H1 (cell line): ENCODE results near the gene RNF26. TPM values are rescaled to one million over a fixed set of nuclear protein-coding genes. Genes with fewer than 3 reads are reported as not detected.

ENCODE experiments used
- CTCF ChIA-PET: fragments of 300-600 bp; sonication (Branson Sonifier 250); formaldehyde crosslinking; loops from one replicate; lab custom pipeline; 2021; ENCODE audit not compliant: partially characterized antibody; lab: Charles Lee
- POLR2A ChIA-PET: fragments of 300-600 bp; sonication (Branson Sonifier 250); formaldehyde crosslinking; loops from one replicate; lab custom pipeline; 2021; ENCODE audit warnings: inconsistent platforms; ENCODE audit not compliant: partially characterized antibody; lab: Charles Lee
- DNase-seq, 2 experiments: peaks; one replicate each; pipeline versions ENCODE4 v3.0.0 to v3.0.0-alpha.2; 2010 to 2022; ENCODE audit warnings: low spot score in 2 of 2, low read depth in 1 of 2, mixed read lengths in 1 of 2
- FAIRE-seq: peaks from 2 replicates; lab custom pipeline; 2011; peaks lifted over from hg19 to GRCh38; lab: Jason Lieb, UNC
- H2AFZ ChIP-seq: 2 replicates; pipeline ENCODE4 v1.8.1; 2012; ENCODE audit warnings: low read length, inconsistent platforms
- H2AK5ac ChIP-seq: 2 replicates; pipeline ENCODE4 v1.6.1; 2013; ENCODE audit warnings: low read depth, low read length
- H2BK120ac ChIP-seq: replicated peaks from 2 replicates; pipeline ENCODE3; 2013; ENCODE audit warnings: low read depth, low read length, inconsistent platforms
- H2BK12ac ChIP-seq: 2 replicates; pipeline ENCODE4 v1.6.1; 2013; ENCODE audit warnings: low read depth, low read length
- H2BK15ac ChIP-seq: 2 replicates; pipeline ENCODE4 v1.6.1; 2013; ENCODE audit warnings: low read length
- H2BK20ac ChIP-seq: 2 replicates; pipeline ENCODE4 v1.6.1; 2013; ENCODE audit warnings: low read length
- H2BK5ac ChIP-seq: 2 replicates; pipeline ENCODE4 v1.6.1; 2013; ENCODE audit warnings: low read depth, low read length
- H3K14ac ChIP-seq: 2 replicates; pipeline ENCODE4 v1.6.1; 2013; ENCODE audit warnings: inconsistent platforms; ENCODE audit not compliant: insufficient read length
- H3K18ac ChIP-seq: 2 replicates; pipeline ENCODE4 v1.6.1; 2013; ENCODE audit warnings: low read length; ENCODE audit errors: extremely low read depth
- H3K23ac ChIP-seq: 2 replicates; pipeline ENCODE4 v1.6.1; 2013; ENCODE audit warnings: inconsistent platforms; ENCODE audit not compliant: insufficient read length
- H3K23me2 ChIP-seq: 2 replicates; pipeline ENCODE4 v1.6.1; 2013; ENCODE audit warnings: low read depth, low read length
- H3K27ac ChIP-seq: 2 replicates; pipeline ENCODE4 v1.6.1; 2011; ENCODE audit warnings: low read depth, low read length, inconsistent platforms
- H3K27me3 ChIP-seq, 4 experiments: replicated peaks in 1 of 4; 1 replicate in 1 of 4; 2 replicates in 3 of 4; pipeline versions ENCODE4 v1.6.1 to v1.8.1; 2011 to 2013; ENCODE audit warnings: low read length in 3 of 4, mild to moderate bottlenecking in 3 of 4, inconsistent platforms in 2 of 4, mixed read lengths in 2 of 4, moderate library complexity in 1 of 4; ENCODE audit not compliant: control insufficient read depth in 3 of 4, insufficient read depth in 3 of 4; ENCODE audit errors: extremely low read depth in 1 of 4
- H3K36me3 ChIP-seq, 4 experiments: 2 replicates each; pipeline versions ENCODE4 v1.6.1 to v1.8.1; 2011 to 2013; ENCODE audit warnings: mild to moderate bottlenecking in 4 of 4, low read length in 3 of 4, moderate library complexity in 2 of 4, control low read depth in 1 of 4, inconsistent platforms in 1 of 4; ENCODE audit not compliant: insufficient read depth in 4 of 4, control insufficient read depth in 2 of 4
- H3K4ac ChIP-seq: replicated peaks from 2 replicates; pipeline ENCODE3; 2013; ENCODE audit warnings: low read length, low read depth, mixed read lengths, inconsistent platforms; ENCODE audit not compliant: insufficient read length
- H3K4me1 ChIP-seq, 4 experiments: replicated peaks in 1 of 4; 1 replicate in 1 of 4; 2 replicates in 3 of 4; pipeline versions ENCODE4 v1.6.1 to v1.8.1; 2011 to 2013; ENCODE audit warnings: low read length in 3 of 4, inconsistent platforms in 2 of 4, mixed read lengths in 1 of 4; ENCODE audit not compliant: insufficient read depth in 4 of 4, control insufficient read depth in 3 of 4
- H3K4me2 ChIP-seq, 2 experiments: 2 replicates each; pipeline versions ENCODE4 v1.6.1 to v1.8.1; 2011 to 2013; ENCODE audit warnings: low read depth in 2 of 2, low read length in 2 of 2, control low read depth in 1 of 2, inconsistent platforms in 1 of 2, mild to moderate bottlenecking in 1 of 2; ENCODE audit not compliant: insufficient read depth in 1 of 2
- H3K4me3 ChIP-seq, 4 experiments: fragments of 200-600, 300-600 bp in 1 of 4; sonication (generic), shearing (Covaris generic), sonication (Bioruptor Twin) in 1 of 4; 2 replicates each; pipeline versions ENCODE4 v1.5.1 to v1.8.1; 2011 to 2016; ENCODE audit warnings: low read length in 4 of 4, low read depth in 3 of 4, control low read depth in 2 of 4, inconsistent platforms in 2 of 4, mild to moderate bottlenecking in 2 of 4, mixed read lengths in 1 of 4, moderate library complexity in 1 of 4; ENCODE audit not compliant: insufficient read depth in 2 of 4; ENCODE audit errors: extremely low read depth in 1 of 4
- H3K56ac ChIP-seq: replicated peaks from 2 replicates; pipeline ENCODE3; 2013; ENCODE audit warnings: low read depth, mild to moderate bottlenecking, mixed read lengths, low read length, inconsistent platforms; ENCODE audit not compliant: insufficient read length
- H3K79me1 ChIP-seq: 2 replicates; pipeline ENCODE4 v1.6.1; 2013; ENCODE audit warnings: low read depth, low read length, control low read depth
- H3K79me2 ChIP-seq, 2 experiments: 2 replicates each; pipeline versions ENCODE4 v1.6.1 to v1.8.1; 2012 to 2013; ENCODE audit warnings: low read length in 2 of 2, mild to moderate bottlenecking in 2 of 2, inconsistent platforms in 1 of 2; ENCODE audit not compliant: insufficient read depth in 2 of 2, control insufficient read depth in 1 of 2
- H3K9ac ChIP-seq, 4 experiments: replicated peaks in 1 of 4; 1 replicate in 1 of 4; 2 replicates in 3 of 4; pipeline versions ENCODE4 v1.6.1 to v1.8.1; 2011 to 2013; ENCODE audit warnings: low read depth in 3 of 4, low read length in 3 of 4, control low read depth in 2 of 4, mild to moderate bottlenecking in 2 of 4, moderate library complexity in 2 of 4, inconsistent platforms in 1 of 4; ENCODE audit errors: extremely low read depth in 1 of 4
- H3K9me3 ChIP-seq, 2 experiments: 2 replicates each; pipeline versions ENCODE4 v1.6.1 to v1.8.1; 2012 to 2013; ENCODE audit warnings: mild to moderate bottlenecking in 2 of 2, moderate library complexity in 2 of 2, control low read depth in 1 of 2, inconsistent platforms in 1 of 2, low read depth in 1 of 2, low read length in 1 of 2, mixed read lengths in 1 of 2; ENCODE audit not compliant: insufficient read depth in 2 of 2
- H4K20me1 ChIP-seq, 2 experiments: replicated peaks in 1 of 2; 2 replicates each; pipeline versions ENCODE3 to v1.8.1; 2011 to 2013; ENCODE audit warnings: inconsistent platforms in 2 of 2, low read length in 2 of 2, mild to moderate bottlenecking in 1 of 2; ENCODE audit not compliant: insufficient read depth in 2 of 2, control insufficient read depth in 1 of 2
- H4K5ac ChIP-seq: 2 replicates; pipeline ENCODE4 v1.6.1; 2013; ENCODE audit warnings: low read length, low read depth, mixed read lengths, inconsistent platforms; ENCODE audit not compliant: insufficient read length
- H4K8ac ChIP-seq: 2 replicates; pipeline ENCODE4 v1.8.0; 2013; ENCODE audit warnings: mild to moderate bottlenecking, moderate library complexity, low read length, inconsistent platforms; ENCODE audit not compliant: insufficient read depth; ENCODE audit errors: extremely low read depth
- H4K91ac ChIP-seq: replicated peaks from 2 replicates; pipeline ENCODE3; 2013; ENCODE audit warnings: low read length, mixed read lengths, inconsistent platforms; ENCODE audit not compliant: insufficient read length
- HDAC6 ChIP-seq: IDR thresholded peaks from one replicate; pipeline ENCODE4 v1.7.1; 2012; ENCODE audit warnings: low read depth, mild to moderate bottlenecking, inconsistent platforms, low read length, moderate library complexity
- RXRA ChIP-seq: IDR thresholded peaks from 2 replicates; pipeline ENCODE4 v1.6.1; 2011; ENCODE audit warnings: low read depth, mild to moderate bottlenecking, low read length, moderate library complexity; ENCODE audit not compliant: insufficient read depth
- TBP ChIP-seq: IDR thresholded peaks from 2 replicates; pipeline ENCODE4 v1.6.1; 2011; ENCODE audit warnings: low read depth, low read length, improper control_type of control experiment
- WGBS, 2 experiments: shearing (Covaris generic) in 1 of 2; methylation state at CpG; one replicate each; pipeline versions ENCODE4 v1.1.6 to v1.1.7; 2013 to 2015; ENCODE audit warnings: low lambda C conversion rate in 2 of 2, mixed read lengths in 2 of 2, inconsistent platforms in 1 of 2, low coverage in 1 of 2, missing lambda C conversion rate in 1 of 2; ENCODE audit not compliant: insufficient replicate concordance in 2 of 2, insufficient coverage in 1 of 2, insufficient read length in 1 of 2; ENCODE audit errors: extremely low coverage in 1 of 2, missing lambda C conversion rate in 1 of 2; 5-methylcytosine and 5-hydroxymethylcytosine counted together
- polyA plus RNA-seq, 7 experiments: library from polyadenylated mRNA; depleted of rRNA in 3 of 7; stranded (reverse) in 5 of 7; unstranded in 2 of 7; fragments of >200 nt in 5 of 7; fragments of 200-250 nt in 2 of 7; gene quantifications; 1 replicate in 5 of 7; 2 replicates in 1 of 7; 4 replicates in 1 of 7; pipeline versions ENCODE4 v1.2.1 to v1.2.3, GENCODE V29; 2011 to 2013; ENCODE audit warnings: missing spikeins in 2 of 7, mixed read lengths in 2 of 7
- total RNA-seq: library from RNA; stranded (reverse); fragmentation: NEBNext Ultra II Directional; extraction: Animal tissue kit (Norgen Biotek cat#: 25700); gene quantifications from 2 replicates; pipeline ENCODE4 v1.2.1, GENCODE V29; 2021

RNF26 gene
- total and polyA plus RNA-seq, 2 of the 8 experiments (the other 6 are each of a cell fraction or from before 2014, with no cell fraction given), result 82.7 to 84.0 TPM

DNA sequence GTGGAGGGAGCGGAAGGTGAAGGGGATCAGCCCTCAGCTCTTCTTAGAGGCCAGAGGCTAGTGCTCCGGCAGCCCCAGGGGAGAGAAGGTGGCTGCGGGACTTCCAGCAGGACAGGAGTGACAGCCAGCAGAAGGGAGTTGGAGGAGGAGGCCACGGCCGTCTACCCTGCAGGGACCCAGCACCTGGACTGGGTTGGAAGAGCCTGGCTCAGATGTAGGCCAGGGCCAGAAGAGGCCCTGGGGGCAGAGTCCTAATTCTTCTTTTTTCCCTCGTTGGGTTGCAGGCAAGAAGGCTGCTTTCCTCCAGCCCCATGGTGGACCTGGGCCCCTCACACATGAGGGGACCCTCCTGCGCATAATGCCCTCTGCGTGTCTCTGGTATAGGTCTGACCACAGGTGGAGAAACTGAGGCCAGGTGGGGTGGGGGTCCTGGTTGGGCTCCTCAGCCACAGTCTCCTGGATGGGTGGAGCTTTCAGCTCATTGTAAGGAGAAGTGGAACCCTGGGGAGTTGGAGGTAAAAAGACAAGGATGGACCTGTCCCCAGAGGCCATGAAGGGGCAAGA lies 15.1 kb upstream of the RNF26 start:
- Histone ChIP-seq H3K4me3 (peak overlapping the region in 1 of 4 experiments; percentile 8; a peak in 1 of 8 replicates), H3K9ac (no peak overlapping the region), H3K79me1 (no peaks in the 10 kb centered on the region), H3K23me2 (peaks cover 33% of the 10 kb centered on the region), H3K79me2 (no peaks in the 10 kb centered on the region), H3K27ac (no peak overlapping the region), H3K36me3 (no peaks in the 10 kb centered on the region), H4K8ac (peak overlapping the region; percentile 74; the same call in 1 of the 2 replicates), H3K18ac (peak overlapping the region; percentile 48), H2AFZ (no peak overlapping the region), H3K23ac (no peak overlapping the region), H2AK5ac (peak overlapping the region; percentile 93; the same call in 1 of the 2 replicates), H4K5ac (no peak overlapping the region), H2BK12ac (peak overlapping the region; percentile 98; the same call in 1 of the 2 replicates), H2BK15ac (peak overlapping the region; percentile 98; the same call in 1 of the 2 replicates), H2BK120ac (peak overlapping the region; percentile 36), H3K4ac (no peak overlapping the region), H3K9me3 (no peaks in the 10 kb centered on the region), H3K56ac (no peak overlapping the region), H3K14ac (no peak overlapping the region), H2BK5ac (peak overlapping the region; percentile 91; the same call in 1 of the 2 replicates), H3K27me3 (peaks cover 5 to 45% (median 36%) of the 10 kb centered on the region in 4 experiments), H3K4me2 (peak overlapping the region; percentile 29 to 97; a peak in 3 of 4 replicates), H4K20me1 (peaks cover 2% of the 10 kb centered on the region in 2 experiments), H4K91ac (peak overlapping the region; percentile 48), H2BK20ac (peak overlapping the region; percentile 96), H3K4me1 (peaks cover 11 to 57% (median 50%) of the 10 kb centered on the region in 4 experiments)
- CTCF ChIA-PET, result interaction anchor here (1.3 to 16.8 kb wide), 6 partner anchors 11 to 62 kb away, joined by 3 to 415 read pairs (median 6); partner anchors contain the start of genes C1QTNF5, MFRP, RNF26 and USP2
- DNase-seq (no peak), FAIRE-seq (no peak)
- POLR2A ChIA-PET, result interaction anchor here (0.7 to 5.4 kb wide), 7 partner anchors 10 to 224 kb away, joined by 3 to 44 read pairs (median 6); partner anchors contain the start of genes CBL and RNF26
- WGBS, 2 experiments, result 78% methylated on average over 8 of the region's 8 CpGs; no CpG with 5 or more reads in 1 of the 2 experiments
- TF ChIP-seq RXRA (no peak), HDAC6 (no peak), TBP (0 out of 2 replicates have a peak, but pooled peaks have one; percentile 3)
